ENCODE data around the gene SEC14L6.

DNA sequence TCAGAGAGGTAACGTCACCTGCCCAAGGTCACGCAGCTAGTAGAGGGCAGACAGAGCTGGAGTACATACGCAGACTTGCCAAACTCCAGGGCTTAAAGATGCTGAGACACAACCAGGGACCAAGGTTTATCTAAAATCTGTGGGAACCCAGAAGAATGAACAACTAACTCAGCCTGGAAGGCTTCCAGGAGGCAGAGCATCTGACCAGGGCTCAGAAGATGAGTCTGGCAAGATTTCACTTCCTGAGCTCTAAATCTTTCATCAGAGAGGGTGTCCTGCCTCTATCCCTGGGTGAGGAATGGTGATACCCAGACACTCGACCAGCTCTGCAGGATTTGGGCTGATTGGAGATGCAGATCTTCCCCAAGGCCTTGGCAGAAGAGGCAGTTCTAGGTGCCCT, 18.8 kb upstream of the SEC14L6 start:
- TF ChIP-seq, protein P1, sequence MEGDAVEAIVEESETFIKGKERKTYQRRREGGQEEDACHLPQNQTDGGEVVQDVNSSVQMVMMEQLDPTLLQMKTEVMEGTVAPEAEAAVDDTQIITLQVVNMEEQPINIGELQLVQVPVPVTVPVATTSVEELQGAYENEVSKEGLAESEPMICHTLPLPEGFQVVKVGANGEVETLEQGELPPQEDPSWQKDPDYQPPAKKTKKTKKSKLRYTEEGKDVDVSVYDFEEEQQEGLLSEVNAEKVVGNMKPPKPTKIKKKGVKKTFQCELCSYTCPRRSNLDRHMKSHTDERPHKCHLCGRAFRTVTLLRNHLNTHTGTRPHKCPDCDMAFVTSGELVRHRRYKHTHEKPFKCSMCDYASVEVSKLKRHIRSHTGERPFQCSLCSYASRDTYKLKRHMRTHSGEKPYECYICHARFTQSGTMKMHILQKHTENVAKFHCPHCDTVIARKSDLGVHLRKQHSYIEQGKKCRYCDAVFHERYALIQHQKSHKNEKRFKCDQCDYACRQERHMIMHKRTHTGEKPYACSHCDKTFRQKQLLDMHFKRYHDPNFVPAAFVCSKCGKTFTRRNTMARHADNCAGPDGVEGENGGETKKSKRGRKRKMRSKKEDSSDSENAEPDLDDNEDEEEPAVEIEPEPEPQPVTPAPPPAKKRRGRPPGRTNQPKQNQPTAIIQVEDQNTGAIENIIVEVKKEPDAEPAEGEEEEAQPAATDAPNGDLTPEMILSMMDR (IDR thresholded peaks at IDR 0.05) = no peak
- TF ChIP-seq POLR2AphosphoS5 (IDR thresholded peaks at IDR 0.05; ENCODE audit: low read depth, low read length) = no peak
- TF ChIP-seq, protein P2, sequence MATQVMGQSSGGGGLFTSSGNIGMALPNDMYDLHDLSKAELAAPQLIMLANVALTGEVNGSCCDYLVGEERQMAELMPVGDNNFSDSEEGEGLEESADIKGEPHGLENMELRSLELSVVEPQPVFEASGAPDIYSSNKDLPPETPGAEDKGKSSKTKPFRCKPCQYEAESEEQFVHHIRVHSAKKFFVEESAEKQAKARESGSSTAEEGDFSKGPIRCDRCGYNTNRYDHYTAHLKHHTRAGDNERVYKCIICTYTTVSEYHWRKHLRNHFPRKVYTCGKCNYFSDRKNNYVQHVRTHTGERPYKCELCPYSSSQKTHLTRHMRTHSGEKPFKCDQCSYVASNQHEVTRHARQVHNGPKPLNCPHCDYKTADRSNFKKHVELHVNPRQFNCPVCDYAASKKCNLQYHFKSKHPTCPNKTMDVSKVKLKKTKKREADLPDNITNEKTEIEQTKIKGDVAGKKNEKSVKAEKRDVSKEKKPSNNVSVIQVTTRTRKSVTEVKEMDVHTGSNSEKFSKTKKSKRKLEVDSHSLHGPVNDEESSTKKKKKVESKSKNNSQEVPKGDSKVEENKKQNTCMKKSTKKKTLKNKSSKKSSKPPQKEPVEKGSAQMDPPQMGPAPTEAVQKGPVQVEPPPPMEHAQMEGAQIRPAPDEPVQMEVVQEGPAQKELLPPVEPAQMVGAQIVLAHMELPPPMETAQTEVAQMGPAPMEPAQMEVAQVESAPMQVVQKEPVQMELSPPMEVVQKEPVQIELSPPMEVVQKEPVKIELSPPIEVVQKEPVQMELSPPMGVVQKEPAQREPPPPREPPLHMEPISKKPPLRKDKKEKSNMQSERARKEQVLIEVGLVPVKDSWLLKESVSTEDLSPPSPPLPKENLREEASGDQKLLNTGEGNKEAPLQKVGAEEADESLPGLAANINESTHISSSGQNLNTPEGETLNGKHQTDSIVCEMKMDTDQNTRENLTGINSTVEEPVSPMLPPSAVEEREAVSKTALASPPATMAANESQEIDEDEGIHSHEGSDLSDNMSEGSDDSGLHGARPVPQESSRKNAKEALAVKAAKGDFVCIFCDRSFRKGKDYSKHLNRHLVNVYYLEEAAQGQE (IDR thresholded peaks at IDR 0.05; ENCODE audit: insufficient read depth in 1 of 2, low read depth in 2 of 2, low read length in 1 of 2) = no peak
- TF ChIP-seq TCF7L2 (IDR thresholded peaks at IDR 0.05; ENCODE audit: low read depth, low read length) = no peak

Measured in Panc1 (cell line).